IPS-18c (cell line): Measurements from ENCODE around the gene HILPDA.

Experiments
- H3K4me3 ChIP-seq: 2 replicates; pipeline ENCODE4 v1.7.0; 2013; ENCODE audit warnings: low read depth, mild to moderate bottlenecking, low read length, moderate library complexity; ENCODE audit not compliant: insufficient read depth
- H3K9me3 ChIP-seq: one replicate; pipeline ENCODE4 v1.6.1; 2013; ENCODE audit warnings: mild to moderate bottlenecking, low read length, moderate library complexity; ENCODE audit not compliant: control insufficient read depth, insufficient read depth

Gene HILPDA, protein sequence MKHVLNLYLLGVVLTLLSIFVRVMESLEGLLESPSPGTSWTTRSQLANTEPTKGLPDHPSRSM

DNA sequence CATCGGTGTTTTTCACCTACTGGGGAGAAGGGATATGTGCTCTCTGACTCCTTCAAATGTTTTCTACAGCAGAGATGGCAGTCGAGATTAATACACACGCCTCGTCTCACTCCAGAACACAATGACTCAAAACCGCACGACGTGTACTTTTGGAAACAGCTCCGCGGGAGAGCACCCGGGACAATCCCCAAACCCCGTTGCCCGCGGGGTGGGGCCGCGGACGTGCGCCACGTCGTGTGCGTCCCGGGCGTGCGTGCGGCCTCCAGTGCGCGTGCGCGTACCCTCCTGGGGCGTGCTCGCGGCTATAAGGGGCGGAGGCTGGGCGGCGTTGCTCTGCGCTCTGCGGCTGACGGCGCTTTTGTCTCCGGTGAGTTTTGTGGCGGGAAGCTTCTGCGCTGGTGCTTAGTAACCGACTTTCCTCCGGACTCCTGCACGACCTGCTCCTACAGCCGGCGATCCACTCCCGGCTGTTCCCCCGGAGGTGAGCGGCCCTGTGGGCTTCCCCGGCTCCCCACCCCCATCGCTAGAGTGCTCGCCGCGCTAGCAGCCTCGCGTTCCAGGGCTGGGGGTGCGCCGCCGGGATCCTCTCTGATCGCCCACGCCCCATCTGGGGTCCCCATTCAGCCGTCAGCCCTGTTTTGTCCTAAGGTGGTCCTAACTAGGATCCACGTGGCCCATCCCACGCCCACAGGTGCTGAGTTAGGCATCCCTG lies at the start of gene HILPDA:
TSS of gene HILPDA (plus strand) at position 336 of the 712 bp plus-strand sequence. CDS start 1,391 bp downstream, outside the sequence.
- Histone ChIP-seq H3K4me3 (peak within 1 kb of the TSS; percentile 99), H3K9me3 (peaks cover 2% of the 10 kb centered on the region)

DNA sequence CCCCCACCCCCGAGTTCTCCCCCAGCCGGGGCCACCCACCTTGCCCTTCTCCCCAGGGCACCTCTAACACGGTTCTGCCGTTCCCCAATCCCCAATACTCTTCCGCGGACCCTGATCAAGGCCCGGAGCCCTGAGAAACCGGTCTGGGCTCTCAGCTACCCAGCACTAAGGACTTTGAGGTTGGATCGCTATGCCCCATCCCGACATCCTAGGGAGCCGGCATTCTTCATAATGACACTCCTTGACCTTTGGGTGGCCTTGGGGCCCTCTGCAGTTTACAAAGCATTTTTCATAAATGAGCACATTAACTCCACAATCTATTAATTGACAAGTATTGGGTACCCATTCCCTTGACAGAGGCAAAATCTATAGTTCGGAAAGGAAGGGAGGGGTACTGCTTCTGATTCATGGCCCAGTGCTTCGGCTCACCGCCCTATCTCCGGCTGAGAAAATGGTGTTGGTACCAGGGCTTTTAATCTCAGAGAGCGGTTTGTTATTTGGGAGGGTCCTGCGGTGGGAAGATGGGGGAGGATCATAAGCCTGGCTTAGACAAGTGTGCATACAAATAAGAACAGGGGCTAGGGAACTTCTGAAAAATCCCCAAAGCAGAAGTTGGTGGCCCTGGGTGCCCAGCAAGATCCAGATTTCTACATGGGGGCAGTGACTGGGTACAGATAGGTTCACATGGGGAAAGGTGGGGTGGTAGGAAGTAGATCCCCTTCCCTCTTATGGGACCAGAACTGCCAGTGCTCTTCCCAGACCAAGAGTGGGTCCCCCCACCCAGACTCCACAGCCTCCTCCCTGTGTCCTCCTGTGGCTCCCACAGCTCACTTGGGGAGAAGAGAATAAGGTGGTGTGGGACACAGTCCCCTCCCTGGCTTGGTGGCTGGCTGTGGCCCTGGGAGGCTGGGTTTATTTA lies 49.1 kb upstream of the HILPDA start:
- no peaks in the 10 kb centered on the region for H3K9me3 ChIP-seq
- peak overlapping the region; percentile 4; the same call in 1 of the 2 replicates for H3K4me3 ChIP-seq

DNA sequence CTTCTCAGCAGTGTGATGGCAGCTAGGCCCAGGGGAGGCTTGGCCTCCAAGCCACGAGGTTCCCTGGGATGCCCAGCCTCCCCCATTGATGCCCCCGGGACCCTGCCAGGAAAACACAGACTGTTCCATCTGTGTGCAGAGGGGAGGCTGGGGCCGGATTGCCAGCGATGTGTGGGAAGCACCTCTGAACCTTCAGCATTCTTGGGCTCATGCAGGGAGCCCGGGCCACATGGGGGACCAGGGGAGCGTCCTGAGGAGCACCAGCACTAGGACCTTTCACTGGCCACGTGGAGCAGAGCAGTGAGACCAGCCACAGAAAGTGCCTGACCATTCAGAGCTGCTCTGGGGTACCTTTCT lies 48.5 kb upstream of the HILPDA start:
- no peak overlapping the region for H3K4me3 ChIP-seq
- H3K9me3 ChIP-seq, result no peaks in the 10 kb centered on the region

DNA sequence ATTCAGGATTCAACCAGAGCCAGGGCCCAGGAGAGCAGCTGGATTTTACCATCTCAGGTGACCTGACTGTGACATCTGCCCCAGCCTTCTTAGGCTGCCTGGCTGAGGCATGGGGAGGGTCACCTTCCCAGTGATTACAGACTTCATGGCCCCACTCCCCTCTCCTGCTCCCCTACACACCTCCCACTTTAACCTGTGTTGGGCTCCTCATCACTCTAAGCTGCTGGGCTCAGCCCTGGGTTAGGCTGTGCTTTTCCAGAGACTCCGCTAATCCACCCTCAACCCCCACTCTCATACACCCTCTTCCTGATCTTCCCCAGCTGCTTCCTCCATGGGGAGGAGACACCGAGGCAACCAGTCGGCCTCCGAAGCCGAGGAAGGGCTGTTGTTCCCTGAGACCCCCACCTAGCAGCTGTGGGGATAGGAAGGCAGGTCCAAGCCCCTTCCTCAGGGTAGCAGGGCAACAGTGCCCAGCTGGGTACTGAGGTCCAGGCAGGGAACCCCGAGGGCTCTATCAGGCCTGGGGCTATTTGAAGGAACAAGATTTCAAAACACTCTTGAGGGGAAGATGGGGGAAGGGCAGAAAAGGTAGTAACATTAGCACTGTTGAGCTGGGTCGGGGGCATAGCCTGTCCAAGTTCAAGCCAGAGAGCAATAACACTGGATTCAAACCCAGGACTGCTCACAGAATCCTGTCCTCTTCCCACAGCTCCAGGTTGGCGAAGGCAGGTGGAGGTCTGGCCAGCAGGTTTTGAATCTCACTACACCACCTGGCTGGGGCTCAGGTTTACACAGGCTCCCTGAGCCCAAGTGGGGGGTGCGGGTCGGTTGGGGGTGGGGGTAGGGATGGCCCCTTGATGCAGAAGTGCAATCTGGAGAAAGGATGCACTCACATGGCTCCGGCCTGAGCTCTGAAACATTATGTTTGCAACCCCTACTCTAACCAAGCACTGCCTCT lies 47.6 kb upstream of the HILPDA start:
- H3K9me3 ChIP-seq, result no peaks in the 10 kb centered on the region
- no peak overlapping the region for H3K4me3 ChIP-seq

DNA sequence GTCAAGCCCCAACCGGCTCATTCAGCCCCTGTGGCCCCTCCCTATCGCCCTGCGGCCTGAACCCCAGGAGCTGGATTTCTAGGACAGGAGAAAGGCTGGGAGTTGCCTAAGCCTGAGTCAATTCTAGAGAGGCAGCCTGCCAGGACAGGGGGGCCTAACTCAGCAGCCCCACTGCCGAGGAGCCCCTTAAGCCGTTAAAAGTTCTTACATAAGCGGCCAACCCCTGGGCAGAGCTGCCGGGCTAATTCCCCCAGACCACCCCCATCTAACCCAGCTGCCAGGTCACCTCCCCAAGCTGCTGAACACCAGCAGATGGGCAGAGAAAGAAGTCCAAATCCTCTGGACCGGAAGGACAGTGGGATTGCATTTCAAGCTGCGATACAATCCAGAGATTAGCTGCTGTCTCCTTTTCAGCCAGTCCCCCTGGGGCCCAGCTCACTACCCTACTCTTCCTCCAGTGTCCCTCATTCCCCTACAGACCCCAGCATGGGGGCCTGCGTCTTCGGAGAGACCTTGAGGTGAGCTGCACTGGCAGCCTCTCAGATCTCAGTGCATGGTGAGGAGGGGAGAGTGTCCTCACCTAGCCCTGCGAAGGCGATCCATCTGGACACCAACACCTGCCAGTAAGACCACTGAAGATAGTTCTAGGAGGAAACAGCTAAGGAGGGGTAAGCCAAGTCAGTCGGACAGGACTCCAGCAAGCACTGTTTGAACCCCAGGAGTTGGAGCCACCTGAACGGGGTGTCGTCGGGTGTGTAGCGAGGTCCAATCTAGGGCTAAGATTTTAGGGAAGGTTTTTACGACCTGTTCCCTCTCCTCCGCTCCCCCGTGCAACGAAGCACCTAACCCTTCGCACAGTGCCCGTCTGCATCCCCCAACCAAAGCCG lies 46.7 kb upstream of the HILPDA start:
- Histone ChIP-seq H3K4me3 (peak overlapping the region; percentile 55), H3K9me3 (no peaks in the 10 kb centered on the region)

DNA sequence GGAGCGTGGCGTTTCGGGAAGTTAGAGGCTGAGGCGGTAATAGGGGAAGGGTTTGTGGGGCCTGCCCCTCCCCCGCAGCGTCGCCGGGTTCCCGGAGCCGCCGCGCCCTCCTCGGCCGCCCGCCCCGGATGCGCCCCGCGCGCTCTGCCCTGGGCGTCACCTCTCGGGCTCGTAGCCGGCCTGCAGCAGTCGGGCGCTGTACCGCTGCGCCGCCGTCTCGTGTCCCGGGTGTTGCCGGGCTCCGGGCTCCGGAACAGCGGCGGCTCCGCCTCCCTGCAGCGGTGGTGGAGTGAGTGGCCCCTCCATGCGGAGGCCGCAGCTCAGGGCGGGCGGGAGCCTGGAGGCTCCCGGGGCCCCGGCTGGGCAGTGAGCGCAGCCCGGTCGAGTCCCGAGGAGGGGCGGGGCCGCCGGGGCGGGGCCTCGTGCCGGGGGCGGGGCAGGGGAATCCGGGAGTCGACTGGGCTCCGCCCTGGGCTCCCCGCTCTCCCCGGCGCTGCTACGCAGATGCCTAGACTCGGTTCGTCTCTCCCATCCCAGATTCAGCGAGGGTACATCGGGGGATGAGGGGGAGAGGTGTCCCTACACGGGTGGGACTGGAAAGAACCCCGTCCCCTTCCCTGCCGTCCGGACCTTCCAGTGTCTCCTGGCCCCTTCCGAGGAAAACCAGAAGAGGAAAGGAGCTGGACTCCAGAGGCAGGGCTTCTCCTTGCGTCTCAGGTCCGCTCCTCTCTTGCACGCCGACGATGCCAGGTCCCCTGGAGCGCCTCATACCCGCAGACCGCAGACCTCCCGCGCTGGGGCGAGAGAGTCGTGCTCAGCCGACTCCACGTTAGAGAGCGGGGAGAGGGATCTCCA lies 45.9 kb upstream of the HILPDA start, which contains the start of gene IMPDH1:
TSS of gene IMPDH1 (minus strand) at position 387 of the 855 bp plus-strand sequence. CDS start at position 306, 81 bp downstream.
- peak within 1 kb of the TSS; percentile 55 for H3K4me3 ChIP-seq
- no peaks in the 10 kb centered on the region for H3K9me3 ChIP-seq

DNA sequence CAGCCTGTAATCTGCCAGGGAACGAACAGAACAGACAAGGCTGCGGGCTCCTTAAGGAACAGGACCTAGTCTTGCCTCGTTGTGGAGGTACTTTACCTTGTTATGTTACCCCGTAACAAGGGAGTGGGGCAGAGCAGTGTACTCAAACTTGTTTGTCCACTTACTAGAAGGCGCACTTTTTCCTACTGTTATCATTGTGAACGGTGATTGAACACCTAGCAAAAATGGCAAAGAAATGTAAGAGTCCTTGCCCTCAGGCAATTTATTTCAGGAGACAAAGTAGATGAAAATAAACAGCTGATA lies 45.3 kb upstream of the HILPDA start:
- Histone ChIP-seq H3K9me3 (no peaks in the 10 kb centered on the region), H3K4me3 (peak overlapping the region; percentile 55)

DNA sequence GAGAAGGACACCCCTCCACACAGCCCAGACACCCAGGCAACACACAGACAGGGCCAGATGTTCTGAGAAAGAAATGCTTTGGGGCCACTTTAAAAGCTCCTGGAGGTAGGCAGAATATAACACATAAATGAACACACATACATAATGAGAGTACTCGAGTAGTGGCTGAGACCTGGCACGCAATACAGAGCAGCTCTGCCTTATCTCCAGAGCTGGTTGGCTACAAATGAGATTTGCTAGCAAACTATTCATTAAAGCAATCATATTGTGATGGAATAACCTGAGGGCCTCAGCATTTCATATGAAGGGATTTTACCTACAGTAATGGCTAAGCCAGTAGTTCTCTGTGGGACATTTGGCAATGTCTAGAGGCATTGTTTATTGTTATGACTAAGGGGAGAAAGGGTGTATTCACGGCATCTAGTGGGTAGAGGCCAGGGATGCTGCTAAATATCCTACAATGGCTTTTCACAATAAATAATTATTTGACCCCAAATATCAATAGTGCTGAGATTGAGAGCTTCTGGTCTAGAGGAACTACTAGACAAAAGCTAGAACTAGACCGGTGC lies 40.4 kb upstream of the HILPDA start:
- Histone ChIP-seq H3K9me3 (no peaks in the 10 kb centered on the region), H3K4me3 (no peak overlapping the region)

DNA sequence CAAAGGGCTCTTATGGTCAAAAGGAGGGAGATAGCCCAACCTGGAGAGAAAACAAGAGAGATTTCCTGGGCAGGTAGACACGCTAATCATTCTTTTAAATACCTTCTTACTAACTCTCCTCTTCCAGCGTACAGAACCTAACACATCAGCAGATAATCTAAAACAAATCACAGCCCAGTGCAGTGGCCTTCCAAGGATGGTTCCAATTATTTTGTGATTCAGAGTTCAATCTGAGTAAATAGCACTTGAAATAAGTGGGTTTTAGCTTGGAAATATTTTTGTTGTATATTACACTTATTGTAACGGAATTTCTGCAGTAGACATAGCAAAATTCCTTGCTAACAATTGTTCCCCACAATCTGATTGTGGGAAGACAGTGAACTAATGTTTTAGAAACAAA lies 38.6 kb upstream of the HILPDA start:
- H3K4me3 ChIP-seq, result no peak overlapping the region

DNA sequence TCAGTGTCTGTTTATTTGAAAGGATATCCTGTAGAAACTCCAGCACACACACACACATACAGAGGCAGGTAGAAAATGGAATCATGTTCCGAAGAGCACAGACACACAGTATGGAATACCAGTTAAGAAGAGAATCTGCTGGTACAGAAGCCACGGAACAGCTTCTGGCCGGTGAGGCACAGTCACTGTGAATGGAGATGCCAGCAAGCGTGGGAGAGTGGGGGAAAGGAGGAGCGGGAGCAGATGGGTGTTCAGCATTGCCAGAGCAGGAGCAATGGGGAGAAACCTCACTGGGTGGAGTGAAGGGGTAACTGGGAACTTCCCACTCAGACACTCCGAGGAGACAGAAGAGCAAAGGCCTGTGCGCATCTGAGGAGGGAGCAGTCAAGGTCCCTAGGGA lies 36.4 kb upstream of the HILPDA start:
- H3K4me3 ChIP-seq, result no peak overlapping the region
- H3K9me3 ChIP-seq, result no peaks in the 10 kb centered on the region

More for the DNA sequence above, 38.6 kb upstream of the HILPDA start:
- no peaks in the 10 kb centered on the region for H3K9me3 ChIP-seq

DNA sequence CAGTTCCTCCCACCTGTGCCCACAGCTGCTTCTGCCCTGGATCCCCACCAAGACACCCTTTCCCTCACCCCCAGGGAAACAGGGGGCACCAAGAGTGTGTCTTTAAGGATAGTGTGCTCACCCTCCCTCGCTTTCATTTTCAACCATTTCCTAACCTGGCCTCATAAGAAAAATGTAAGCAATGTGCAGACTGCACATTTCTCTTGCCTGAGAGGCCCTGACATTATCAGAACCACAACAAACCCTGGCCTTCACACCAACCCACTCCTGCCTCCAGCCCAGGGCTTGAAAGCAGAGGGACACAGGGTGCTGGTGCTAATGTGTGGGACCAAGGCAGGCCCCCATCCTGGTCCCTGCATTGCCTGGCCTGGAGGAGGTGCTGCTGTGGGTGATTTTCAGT lies 34.9 kb upstream of the HILPDA start:
- Histone ChIP-seq H3K4me3 (no peak overlapping the region), H3K9me3 (no peaks in the 10 kb centered on the region)

DNA sequence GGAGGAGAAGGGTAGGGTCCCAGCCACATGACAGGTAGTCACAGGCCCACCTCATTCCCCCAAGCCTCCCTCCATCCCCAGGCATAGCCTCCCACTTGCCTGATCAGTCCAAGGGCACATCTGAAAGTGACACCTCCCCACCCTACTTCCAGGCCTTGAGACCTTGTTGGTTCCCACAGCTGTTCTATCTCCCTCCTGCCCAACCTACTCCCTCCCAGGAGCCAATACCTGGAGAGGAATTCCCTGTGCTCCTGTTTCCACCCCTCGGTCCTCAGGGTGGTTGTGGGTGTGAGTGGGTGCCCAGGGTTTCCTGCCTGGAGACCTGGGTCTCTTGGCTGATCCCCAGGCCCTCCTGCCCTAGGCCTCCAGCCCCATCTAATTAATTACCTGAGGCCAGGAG lies 34.3 kb upstream of the HILPDA start:
- H3K4me3 ChIP-seq, result no peak overlapping the region
- H3K9me3 ChIP-seq, result no peaks in the 10 kb centered on the region

DNA sequence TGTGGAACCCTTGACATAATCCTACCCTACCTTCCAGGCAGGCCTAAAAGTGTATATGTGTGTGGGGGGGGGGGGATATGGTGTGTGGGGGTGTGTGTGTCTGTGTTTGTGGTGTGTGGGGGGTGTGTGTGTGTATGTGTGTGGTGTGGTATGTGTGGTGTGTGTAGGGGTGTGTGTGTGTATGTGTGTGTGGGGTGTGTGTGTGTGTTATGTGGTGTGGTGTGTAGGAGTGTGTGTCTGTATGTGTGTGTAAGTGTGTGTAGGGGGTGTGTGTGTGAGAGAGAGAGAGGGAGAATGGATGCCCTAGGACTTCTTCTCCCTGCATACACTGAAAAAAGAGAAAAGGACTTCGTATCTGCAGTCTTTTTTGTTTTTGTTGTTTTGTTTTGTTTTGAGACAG lies 33.6 kb upstream of the HILPDA start:
- H3K9me3 ChIP-seq, result no peaks in the 10 kb centered on the region
- no peak overlapping the region for H3K4me3 ChIP-seq

DNA sequence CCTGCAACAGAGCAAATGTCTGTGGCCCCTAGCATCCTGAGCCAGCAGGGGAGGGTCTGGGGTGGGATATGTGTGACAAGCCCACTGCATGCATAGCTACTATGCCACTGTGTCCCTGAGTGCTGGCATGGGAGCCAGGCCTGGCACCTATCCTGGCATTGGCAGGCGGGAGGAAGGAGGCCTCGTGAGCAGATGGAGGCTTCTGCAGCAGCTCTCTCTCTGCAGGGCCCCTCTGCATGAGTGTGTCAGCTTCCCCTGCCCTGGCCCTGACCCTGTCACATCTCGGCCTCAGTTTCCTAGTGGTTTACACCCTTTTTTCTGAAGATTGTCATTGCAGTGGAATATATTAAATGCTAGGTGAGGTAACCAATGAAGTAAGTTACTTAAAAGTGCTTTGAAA lies 32.8 kb upstream of the HILPDA start:
- no peaks in the 10 kb centered on the region for H3K9me3 ChIP-seq
- H3K4me3 ChIP-seq, result no peak overlapping the region

DNA sequence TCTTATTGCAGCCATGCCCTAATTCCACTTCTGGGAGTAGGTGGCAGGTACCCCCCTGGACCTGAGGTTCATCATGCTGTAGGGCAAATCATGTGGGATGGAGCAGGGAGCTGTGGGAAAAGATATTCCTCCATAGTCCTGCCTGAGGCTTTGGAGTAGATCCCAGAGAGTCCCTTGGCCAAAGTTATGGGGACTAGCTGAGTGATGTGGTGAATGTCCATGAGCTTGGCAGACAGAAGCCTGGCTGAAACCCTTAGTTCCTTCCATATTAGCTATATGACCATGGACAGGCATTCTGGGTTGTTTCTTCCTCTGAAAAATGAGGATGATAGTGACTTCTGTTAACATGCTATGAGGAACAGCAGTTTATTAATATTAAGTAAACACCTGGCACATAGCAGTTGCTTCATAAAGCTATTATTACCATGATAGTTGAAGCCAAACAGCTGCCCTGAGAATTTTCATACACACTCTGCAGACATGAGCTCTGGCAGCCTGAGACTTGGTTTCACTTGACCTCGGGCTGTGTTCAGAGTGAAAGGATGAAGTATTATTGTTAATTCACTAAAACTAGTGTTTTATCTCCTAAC lies 30.9 kb upstream of the HILPDA start:
- H3K4me3 ChIP-seq, result no peak overlapping the region
- no peaks in the 10 kb centered on the region for H3K9me3 ChIP-seq
